GM19455 (cell line): Measurements from ENCODE around the gene ZNF777.
A peak's percentile ranks its signal among the peaks of the same experiment; 100 is the strongest.
"Not testable (repeated sequence)": the region's sequence is repeated elsewhere in the genome, so short reads cannot be mapped to it uniquely, and the experiment has no call there.

ENCODE experiments used
- ATAC-seq: cut with Tn5 transposase; IDR thresholded peaks from one replicate; pipeline ENCODE4 v1.9.1; 2021; ENCODE audit not compliant: unreplicated experiment

Gene ZNF777

GRCh38 chr7:149420006-149420405 lies 40.9 kb downstream of the ZNF777 start:
- ATAC-seq: no peak

GRCh38 chr7:149415391-149416071 lies 45.3 kb downstream of the ZNF777 start:
- no peak for ATAC-seq

DNA sequence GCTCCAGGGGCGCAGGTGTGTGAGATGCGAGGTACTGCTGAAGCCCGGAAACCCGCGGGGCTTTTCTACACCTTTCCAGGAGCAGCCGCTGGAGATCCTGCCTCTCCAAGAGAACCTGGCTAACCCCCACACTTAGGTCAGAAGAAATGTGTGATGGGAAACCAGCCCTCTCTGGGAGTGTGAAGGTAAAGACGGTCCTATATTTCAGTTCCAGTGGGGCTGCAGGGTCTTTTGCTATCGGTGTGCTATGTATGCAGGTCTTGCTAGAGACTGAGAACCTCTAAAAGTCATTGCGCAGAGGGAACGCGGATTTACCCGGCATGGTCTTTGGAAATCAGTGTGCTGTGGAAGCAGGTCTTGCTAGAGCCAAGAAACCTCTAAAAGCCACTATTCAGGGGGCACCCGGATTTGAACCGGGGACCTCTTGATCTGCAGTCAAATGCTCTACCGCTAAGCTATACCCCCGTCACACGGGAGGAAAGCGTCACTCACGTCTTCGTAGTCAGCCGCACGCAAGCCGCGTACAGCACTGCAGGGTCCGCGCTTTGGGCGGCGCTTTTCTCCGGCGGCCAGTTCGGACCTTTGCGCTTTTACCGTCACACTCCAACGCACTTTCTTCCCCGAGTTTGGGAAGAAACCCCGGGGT lies 46.0 kb downstream of the ZNF777 start:
- ATAC-seq: no peak

DNA sequence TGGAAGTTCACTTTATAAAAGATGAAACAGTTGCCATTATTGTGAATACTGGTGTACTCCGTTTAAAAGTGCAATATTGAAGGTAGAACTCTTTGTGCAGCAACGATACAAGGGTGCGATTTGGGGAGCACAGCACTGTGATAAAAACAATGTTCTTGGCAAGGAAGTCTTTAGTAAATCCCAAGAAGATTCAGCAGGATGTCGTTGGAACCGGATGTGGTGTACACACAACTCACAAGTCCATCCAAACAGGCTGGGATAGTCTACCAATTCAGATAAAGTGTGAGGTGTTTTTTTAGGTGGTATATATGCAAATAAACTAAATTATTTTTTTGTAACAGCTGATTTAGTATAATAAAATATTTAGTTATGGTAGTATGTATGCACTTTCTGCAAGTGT lies 46.7 kb downstream of the ZNF777 start:
- ATAC-seq: no peak

DNA sequence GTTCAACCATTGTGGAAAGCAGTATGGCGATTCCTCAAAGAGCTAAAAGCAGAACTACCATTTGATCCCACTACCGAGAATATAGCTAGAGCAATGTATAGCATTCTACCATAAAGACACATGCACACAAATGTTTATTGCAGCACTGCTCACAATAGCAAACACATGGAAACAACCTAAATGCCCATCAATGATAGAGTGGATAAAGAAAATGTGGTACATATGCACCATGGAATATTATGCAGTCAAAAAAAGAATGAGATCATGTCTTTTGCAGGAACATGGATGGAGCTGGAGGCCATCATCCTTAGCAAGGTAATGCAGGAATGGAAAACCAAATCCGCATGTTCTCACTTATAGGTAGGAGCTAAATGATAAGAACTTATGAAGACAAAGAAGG lies 47.8 kb downstream of the ZNF777 start:
- ATAC-seq: not testable (repeated sequence)

- ATAC-seq: peak; percentile 77
Measured at GRCh38 chr7:149409895-149410294, 51.0 kb downstream of the ZNF777 start.

- ATAC-seq: no peak
Measured at GRCh38 chr7:149404825-149405224, 56.0 kb downstream of the ZNF777 start.

GRCh38 chr7:149404396-149404795 lies 56.5 kb downstream of the ZNF777 start:
- ATAC-seq: no peak

DNA sequence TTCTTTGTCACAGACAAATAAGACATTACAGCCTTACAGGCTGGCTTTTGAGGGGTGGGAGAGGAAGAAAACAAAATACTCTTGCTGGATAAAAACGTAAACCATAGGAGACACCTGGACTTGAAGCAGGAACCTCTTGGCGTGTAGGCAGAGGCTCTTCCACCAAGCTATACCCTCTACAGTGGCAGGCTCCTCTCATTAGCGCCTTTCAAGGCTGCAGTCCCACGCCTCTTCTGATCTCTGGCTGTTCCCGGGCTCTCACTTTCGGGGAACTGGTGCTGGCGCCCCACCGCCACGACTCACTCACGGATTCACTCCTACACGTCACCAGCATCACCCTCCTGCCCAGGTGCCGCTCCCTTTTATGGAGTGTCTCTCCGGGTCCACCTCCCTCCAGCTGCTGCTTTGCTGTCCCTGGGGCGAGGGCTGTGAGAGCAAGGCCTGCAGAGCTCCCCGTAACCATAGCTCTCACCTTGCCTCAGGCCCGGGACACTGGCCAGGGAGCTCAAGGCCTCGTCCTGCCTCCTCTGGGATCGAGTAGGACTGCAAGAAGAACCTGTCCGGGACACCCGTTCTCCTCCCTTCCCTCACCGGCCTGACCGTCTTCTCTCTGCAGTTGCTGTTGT lies 62.6 kb downstream of the ZNF777 start:
- no peak for ATAC-seq

DNA sequence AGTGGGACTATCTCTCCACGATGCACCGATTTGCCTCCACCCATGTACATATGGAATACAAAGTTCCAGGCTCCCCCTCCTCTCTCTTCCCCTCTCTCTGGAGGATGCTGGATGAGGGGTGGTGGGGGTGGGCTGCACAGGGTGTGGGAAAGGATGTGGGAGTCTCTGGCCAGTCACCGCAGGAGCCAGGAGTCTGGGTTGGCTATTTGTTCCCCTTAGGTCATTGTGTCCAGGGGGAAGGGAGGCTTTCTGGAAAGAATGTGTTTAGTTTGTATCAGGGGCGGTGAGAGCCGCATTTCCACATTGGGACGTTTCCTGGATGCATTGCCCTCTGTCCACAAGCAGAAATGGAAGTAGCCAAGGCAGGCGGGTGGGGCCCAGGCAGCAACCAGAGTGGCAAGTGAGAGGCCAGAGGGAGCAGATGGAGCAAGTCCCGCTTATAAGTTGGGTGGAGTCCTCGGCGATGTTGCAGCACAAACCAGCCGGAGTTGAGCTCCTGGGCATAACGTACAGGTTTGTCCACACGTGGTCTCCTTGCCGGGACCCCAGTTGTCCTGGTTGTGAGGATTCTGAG lies 63.3 kb downstream of the ZNF777 start:
- no peak for ATAC-seq

- not testable (repeated sequence) for ATAC-seq
Measured at GRCh38 chr7:149388550-149389335, 72.1 kb downstream of the ZNF777 start.

DNA sequence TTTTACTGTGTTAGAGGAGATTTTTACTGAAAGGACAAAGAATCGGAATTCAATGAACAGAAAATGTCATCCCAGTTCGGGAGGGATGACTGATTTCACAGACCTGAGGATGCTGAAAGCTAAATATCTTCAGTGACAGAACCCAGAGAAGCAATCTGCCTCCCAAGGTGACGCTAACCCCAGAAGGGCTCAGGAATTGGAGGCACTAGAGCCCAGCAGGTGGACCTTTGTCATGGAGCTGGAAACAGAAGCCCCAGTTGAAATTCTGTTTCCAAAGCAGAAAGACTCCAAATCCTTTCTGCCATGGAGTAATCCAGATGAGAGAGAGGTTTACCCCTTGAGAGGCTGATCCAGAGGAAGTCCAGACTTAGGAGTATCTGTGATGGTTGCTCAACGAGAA lies 74.3 kb downstream of the ZNF777 start:
- not testable (repeated sequence) for ATAC-seq

GRCh38 chr7:149385195-149385950 lies 75.5 kb downstream of the ZNF777 start:
- ATAC-seq: no peak
